Measurements from ENCODE around the gene PLA2G12B.

PLA2G12B gene

GRCh38 chr10:72951760-72952159 is 2.8 kb downstream of the PLA2G12B start:
- H2BK5ac ChIP-seq (ENCODE audit: low read length) = no peak overlapping the region
- no peak for DNase-seq
- no peaks in the 10 kb centered on the region for H3K27me3 ChIP-seq (ENCODE audit: insufficient read depth, low read length, poor library complexity)
- no peak overlapping the region for H2BK15ac ChIP-seq (replicated peaks; ENCODE audit: low read depth)
- no peak overlapping the region for H4K8ac ChIP-seq (ENCODE audit: low read depth, low read length)
- no peak overlapping the region for H3K4me3 ChIP-seq (ENCODE audit: low read length)
- H3K79me2 ChIP-seq (ENCODE audit: control insufficient read depth, insufficient read depth, low read length) = no peaks in the 10 kb centered on the region
- H3K4me2 ChIP-seq (ENCODE audit: low read length) = no peak overlapping the region
- no peak overlapping the region for H3K56ac ChIP-seq (ENCODE audit: low read length)
- no peak overlapping the region for H3K18ac ChIP-seq (ENCODE audit: low read length)
- H2AK5ac ChIP-seq (ENCODE audit: low read length) = no peak overlapping the region
- no peak overlapping the region for H3K23ac ChIP-seq (ENCODE audit: low read length)
- no peak overlapping the region for H4K5ac ChIP-seq (ENCODE audit: low read length)
- no peak overlapping the region for H3K27ac ChIP-seq (ENCODE audit: low read depth, low read length)
- H3K36me3 ChIP-seq (ENCODE audit: control insufficient read depth, insufficient read depth, low read length) = no peaks in the 10 kb centered on the region
- no peaks in the 10 kb centered on the region for H3K79me1 ChIP-seq (ENCODE audit: low read length)
- no peak overlapping the region for H3K4ac ChIP-seq (ENCODE audit: low read depth, low read length)
- no peak overlapping the region for H3K9ac ChIP-seq (ENCODE audit: low read length)
- H3K4me1 ChIP-seq (ENCODE audit: control insufficient read depth, low read depth, low read length) = peaks cover 6% of the 10 kb centered on the region
- H2BK120ac ChIP-seq (ENCODE audit: low read depth, low read length) = no peak overlapping the region
- WGBS (ENCODE audit: extremely low coverage, insufficient coverage, low lambda C conversion rate) = no CpG with 5 or more reads among the region's 3 CpGs

DNA sequence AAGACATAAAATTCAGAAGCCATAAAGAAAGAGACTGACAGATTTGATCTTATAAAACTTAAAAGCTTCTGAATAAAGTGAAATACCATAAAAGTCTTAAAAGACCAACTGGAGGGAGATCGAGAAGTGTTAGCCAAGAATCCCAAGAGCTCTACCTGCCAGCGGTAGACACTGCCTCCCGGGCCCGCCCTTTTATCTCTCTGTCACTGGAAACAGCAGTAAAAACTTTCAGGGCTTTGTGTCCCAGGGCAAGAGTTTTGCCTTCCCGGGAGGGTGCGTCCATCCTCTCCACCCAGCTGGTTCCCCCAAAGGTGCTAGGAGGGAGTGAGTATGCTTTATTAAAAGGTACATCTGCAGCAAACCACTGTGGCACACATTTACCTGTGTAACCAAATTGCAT is 5.8 kb downstream of the PLA2G12B start:
- no peak for DNase-seq
- no peaks in the 10 kb centered on the region for H3K79me2 ChIP-seq (ENCODE audit: control insufficient read depth, insufficient read depth, low read length)
- no CpG with 5 or more reads among the region's 6 CpGs for WGBS (ENCODE audit: extremely low coverage, insufficient coverage, low lambda C conversion rate)

DNA sequence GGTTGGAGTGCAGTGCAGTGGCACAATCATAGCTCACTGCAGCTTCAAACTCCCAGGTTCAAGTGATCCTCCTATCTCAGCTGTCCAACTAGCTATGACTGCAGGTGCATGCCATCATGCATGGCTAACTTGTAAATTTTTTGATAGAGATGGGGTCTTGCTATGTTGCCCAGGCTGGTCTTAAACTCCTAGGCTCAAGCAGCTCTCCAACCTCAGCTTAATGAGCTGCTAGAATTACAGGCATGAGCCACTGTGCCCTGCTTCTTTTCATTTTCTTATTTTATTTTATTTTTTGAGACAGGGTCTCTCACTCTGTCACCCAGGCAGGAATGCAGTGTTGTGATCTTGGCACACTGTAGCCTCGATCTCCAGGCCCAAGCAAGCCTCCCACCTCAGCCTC is 7.6 kb downstream of the PLA2G12B start:
- DNase-seq = no peak
- no peak overlapping the region for H3K9ac ChIP-seq (ENCODE audit: low read length)
- no peak overlapping the region for H3K23ac ChIP-seq (ENCODE audit: low read length)
- no peak overlapping the region for H2BK15ac ChIP-seq (replicated peaks; ENCODE audit: low read depth)
- no peak overlapping the region for H3K18ac ChIP-seq (ENCODE audit: low read length)
- H3K4ac ChIP-seq (ENCODE audit: low read depth, low read length) = no peak overlapping the region
- no peak overlapping the region for H2AK5ac ChIP-seq (ENCODE audit: low read length)
- H3K56ac ChIP-seq (ENCODE audit: low read length) = no peak overlapping the region
- no peaks in the 10 kb centered on the region for H3K27me3 ChIP-seq (ENCODE audit: insufficient read depth, low read length, poor library complexity)
- no CpG with 5 or more reads among the region's 1 CpG for WGBS (ENCODE audit: extremely low coverage, insufficient coverage, low lambda C conversion rate)
- H3K79me1 ChIP-seq (ENCODE audit: low read length) = no peaks in the 10 kb centered on the region
- no peak overlapping the region for H2BK5ac ChIP-seq (ENCODE audit: low read length)
- no peak overlapping the region for H3K4me2 ChIP-seq (ENCODE audit: low read length)
- H3K27ac ChIP-seq (ENCODE audit: low read depth, low read length) = no peak overlapping the region
- no peaks in the 10 kb centered on the region for H3K36me3 ChIP-seq (ENCODE audit: control insufficient read depth, insufficient read depth, low read length)
- no peak overlapping the region for H4K8ac ChIP-seq (ENCODE audit: low read depth, low read length)
- no peaks in the 10 kb centered on the region for H3K4me1 ChIP-seq (ENCODE audit: control insufficient read depth, low read depth, low read length)
- H2BK120ac ChIP-seq (ENCODE audit: low read depth, low read length) = no peak overlapping the region
- no peak overlapping the region for H4K5ac ChIP-seq (ENCODE audit: low read length)
- H3K4me3 ChIP-seq (ENCODE audit: low read length) = no peak overlapping the region
- H3K79me2 ChIP-seq (ENCODE audit: control insufficient read depth, insufficient read depth, low read length) = no peaks in the 10 kb centered on the region

More for the DNA sequence above, 5.8 kb downstream of the PLA2G12B start:
- no peak overlapping the region for H4K5ac ChIP-seq (ENCODE audit: low read length)
- H2BK5ac ChIP-seq (ENCODE audit: low read length) = no peak overlapping the region
- no peak overlapping the region for H2BK120ac ChIP-seq (ENCODE audit: low read depth, low read length)
- H3K4me2 ChIP-seq (ENCODE audit: low read length) = no peak overlapping the region
- H3K4me3 ChIP-seq (ENCODE audit: low read length) = no peak overlapping the region
- no peak overlapping the region for H3K23ac ChIP-seq (ENCODE audit: low read length)
- H2AK5ac ChIP-seq (ENCODE audit: low read length) = no peak overlapping the region
- H3K56ac ChIP-seq (ENCODE audit: low read length) = no peak overlapping the region
- H3K27me3 ChIP-seq (ENCODE audit: insufficient read depth, low read length, poor library complexity) = no peaks in the 10 kb centered on the region
- H3K27ac ChIP-seq (ENCODE audit: low read depth, low read length) = no peak overlapping the region
- no peaks in the 10 kb centered on the region for H3K79me1 ChIP-seq (ENCODE audit: low read length)
- no peak overlapping the region for H3K18ac ChIP-seq (ENCODE audit: low read length)
- no peak overlapping the region for H2BK15ac ChIP-seq (replicated peaks; ENCODE audit: low read depth)
- no peaks in the 10 kb centered on the region for H3K36me3 ChIP-seq (ENCODE audit: control insufficient read depth, insufficient read depth, low read length)
- peaks cover 5% of the 10 kb centered on the region for H3K4me1 ChIP-seq (ENCODE audit: control insufficient read depth, low read depth, low read length)
- H3K9ac ChIP-seq (ENCODE audit: low read length) = no peak overlapping the region
- H3K4ac ChIP-seq (ENCODE audit: low read depth, low read length) = no peak overlapping the region
- no peak overlapping the region for H4K8ac ChIP-seq (ENCODE audit: low read depth, low read length)

- H3K18ac ChIP-seq (ENCODE audit: low read length) = no peak overlapping the region
- no peak overlapping the region for H2BK5ac ChIP-seq (ENCODE audit: low read length)
- H3K36me3 ChIP-seq (ENCODE audit: control insufficient read depth, insufficient read depth, low read length) = no peaks in the 10 kb centered on the region
- no peak overlapping the region for H3K4ac ChIP-seq (ENCODE audit: low read depth, low read length)
- H3K4me2 ChIP-seq (ENCODE audit: low read length) = no peak overlapping the region
- H4K5ac ChIP-seq (ENCODE audit: low read length) = no peak overlapping the region
- H3K79me1 ChIP-seq (ENCODE audit: low read length) = no peaks in the 10 kb centered on the region
- H2AK5ac ChIP-seq (ENCODE audit: low read length) = no peak overlapping the region
- H3K27me3 ChIP-seq (ENCODE audit: insufficient read depth, low read length, poor library complexity) = no peaks in the 10 kb centered on the region
- H3K79me2 ChIP-seq (ENCODE audit: control insufficient read depth, insufficient read depth, low read length) = no peaks in the 10 kb centered on the region
- no peak overlapping the region for H3K23ac ChIP-seq (ENCODE audit: low read length)
- H3K9ac ChIP-seq (ENCODE audit: low read length) = no peak overlapping the region
- no peak overlapping the region for H2BK120ac ChIP-seq (ENCODE audit: low read depth, low read length)
- H3K4me3 ChIP-seq (ENCODE audit: low read length) = no peak overlapping the region
- no peaks in the 10 kb centered on the region for H3K4me1 ChIP-seq (ENCODE audit: control insufficient read depth, low read depth, low read length)
- WGBS (ENCODE audit: extremely low coverage, insufficient coverage, low lambda C conversion rate) = no CpG with 5 or more reads among the region's 2 CpGs
- no peak overlapping the region for H3K56ac ChIP-seq (ENCODE audit: low read length)
- H3K27ac ChIP-seq (ENCODE audit: low read depth, low read length) = no peak overlapping the region
- no peak for DNase-seq
- H2BK15ac ChIP-seq (replicated peaks; ENCODE audit: low read depth) = no peak overlapping the region
- H4K8ac ChIP-seq (ENCODE audit: low read depth, low read length) = no peak overlapping the region
These were observed 10.9 kb downstream of the PLA2G12B start for GRCh38 chr10:72943498-72944234.

DNA sequence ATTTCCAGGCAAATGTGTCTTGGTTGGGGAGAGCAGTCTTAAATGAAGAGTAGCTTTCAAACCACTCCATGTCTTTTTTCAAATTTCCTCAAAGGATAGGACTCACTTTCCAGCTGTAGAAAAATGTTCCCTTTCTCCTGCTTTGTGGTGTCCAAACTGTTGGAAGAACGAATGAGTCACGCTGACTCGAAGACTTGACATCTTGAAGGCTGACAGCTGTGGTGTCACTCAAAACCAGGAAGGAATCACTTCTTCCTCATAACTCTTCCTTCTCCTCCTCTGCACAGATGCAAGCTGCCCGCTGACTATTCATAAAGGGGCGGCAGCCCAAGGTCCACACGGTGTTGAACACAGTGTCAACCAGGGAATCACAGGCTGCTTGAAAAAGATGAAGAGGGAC is 19.2 kb downstream of the PLA2G12B start:
- Histone ChIP-seq H3K27ac (ENCODE audit: low read depth, low read length) (no peak overlapping the region), H3K79me1 (ENCODE audit: low read length) (no peaks in the 10 kb centered on the region), H2BK15ac (replicated peaks; ENCODE audit: low read depth) (no peak overlapping the region), H3K79me2 (ENCODE audit: control insufficient read depth, insufficient read depth, low read length) (no peaks in the 10 kb centered on the region), H2BK5ac (ENCODE audit: low read length) (no peak overlapping the region), H3K4me2 (ENCODE audit: low read length) (no peak overlapping the region), H3K4me1 (ENCODE audit: control insufficient read depth, low read depth, low read length) (no peaks in the 10 kb centered on the region), H3K27me3 (ENCODE audit: insufficient read depth, low read length, poor library complexity) (no peaks in the 10 kb centered on the region), H3K56ac (ENCODE audit: low read length) (no peak overlapping the region), H3K4me3 (ENCODE audit: low read length) (no peak overlapping the region), H3K4ac (ENCODE audit: low read depth, low read length) (no peak overlapping the region), H2AK5ac (ENCODE audit: low read length) (no peak overlapping the region), H3K9ac (ENCODE audit: low read length) (no peak overlapping the region), H3K23ac (ENCODE audit: low read length) (no peak overlapping the region), H3K36me3 (ENCODE audit: control insufficient read depth, insufficient read depth, low read length) (no peaks in the 10 kb centered on the region), H4K5ac (ENCODE audit: low read length) (no peak overlapping the region), H4K8ac (ENCODE audit: low read depth, low read length) (no peak overlapping the region), H3K18ac (ENCODE audit: low read length) (no peak overlapping the region), H2BK120ac (ENCODE audit: low read depth, low read length) (no peak overlapping the region)
- WGBS (ENCODE audit: extremely low coverage, insufficient coverage, low lambda C conversion rate) = no CpG with 5 or more reads among the region's 6 CpGs
- no peak for DNase-seq

Measured in mesendoderm (in vitro differentiated cells).